NCI-H1092 treated with DMSO at 0.1 percent for 48 hours (cell line): ENCODE data around the gene MARF1.
"Not testable (repeated sequence)": the region's sequence is repeated elsewhere in the genome, so short reads cannot be mapped to it uniquely, and the experiment has no call there.

ENCODE experiments used
- DNase-seq: peaks from one replicate; lab custom pipeline; 2025; lab: John Stamatoyannopoulos, UW

Gene MARF1

GRCh38 chr16:15597822-15598647 is 44.9 kb downstream of the MARF1 start:
- no peak for DNase-seq

GRCh38 chr16:15597135-15597534 is 45.8 kb downstream of the MARF1 start:
- DNase-seq: no peak

DNA sequence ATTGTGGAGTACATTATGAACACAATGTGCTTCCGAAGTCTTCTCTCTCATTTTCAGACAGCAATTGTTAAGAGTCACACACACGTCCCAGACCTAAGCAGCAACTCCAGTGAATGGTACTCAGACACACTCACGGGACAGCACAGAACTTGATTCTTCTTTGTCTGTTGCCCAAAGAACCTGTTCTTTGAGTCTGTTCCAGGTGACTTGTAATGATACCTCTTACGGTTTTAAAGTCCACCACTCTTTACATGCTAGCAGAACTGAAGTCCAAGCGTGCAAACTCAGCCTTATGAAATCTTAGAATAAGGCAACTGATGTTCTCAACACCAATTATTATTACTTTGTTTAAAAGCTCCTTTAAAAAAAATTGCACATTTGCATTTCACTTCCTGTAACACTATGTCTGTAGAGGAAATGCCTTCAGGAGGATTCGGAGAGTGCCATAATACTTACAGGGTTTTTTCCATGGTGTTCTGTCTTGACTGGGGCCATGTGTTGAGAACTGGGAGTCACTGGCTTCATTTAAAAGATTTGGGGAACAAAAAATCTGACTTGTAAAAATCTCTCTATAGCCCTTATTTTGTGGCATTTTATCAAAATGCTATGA is 48.1 kb downstream of the MARF1 start:
- no peak for DNase-seq

DNA sequence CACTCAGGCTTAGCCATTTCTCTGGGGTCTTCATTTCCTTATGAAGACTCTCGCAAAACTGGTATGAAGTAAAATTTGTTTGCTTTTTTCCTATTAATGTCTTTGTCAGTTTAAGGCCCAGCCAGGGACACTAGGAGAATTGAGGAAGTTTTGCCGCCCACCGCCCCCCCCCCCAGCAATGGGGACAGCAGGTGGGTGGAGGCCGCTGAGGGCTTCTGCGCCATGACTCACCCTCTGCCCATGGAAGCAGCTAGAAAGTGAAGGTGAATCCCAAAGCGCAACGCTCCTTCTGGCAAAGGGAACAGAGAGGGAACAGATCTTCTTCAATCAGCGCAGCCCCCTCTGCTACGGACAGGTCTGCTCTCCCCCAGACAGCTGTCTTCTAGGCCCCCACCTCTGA is 49.7 kb downstream of the MARF1 start:
- DNase-seq: no peak

GRCh38 chr16:15592324-15592723 is 50.6 kb downstream of the MARF1 start:
- DNase-seq: no peak

GRCh38 chr16:15587152-15587825 is 55.7 kb downstream of the MARF1 start:
- no peak for DNase-seq

DNA sequence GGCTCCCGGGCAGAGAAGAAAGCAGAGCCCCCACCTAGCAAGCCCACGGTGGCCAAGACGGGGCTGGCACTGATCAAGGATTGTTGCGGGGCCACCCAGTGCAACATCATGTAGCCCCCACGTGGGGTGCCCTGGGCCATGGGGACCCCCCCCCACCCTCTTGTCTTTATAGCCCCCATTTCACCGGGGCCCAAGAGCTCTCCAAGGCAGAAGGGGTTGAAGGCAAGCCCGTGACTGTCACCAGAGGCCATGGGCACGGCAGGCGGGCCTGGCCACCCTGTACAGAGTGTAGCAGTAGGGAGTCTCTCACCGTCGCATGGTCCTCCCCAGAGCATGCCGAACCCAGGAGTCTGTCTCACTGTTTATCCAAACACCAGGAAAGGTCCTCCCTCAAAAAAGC is 56.2 kb downstream of the MARF1 start:
- no peak for DNase-seq

DNA sequence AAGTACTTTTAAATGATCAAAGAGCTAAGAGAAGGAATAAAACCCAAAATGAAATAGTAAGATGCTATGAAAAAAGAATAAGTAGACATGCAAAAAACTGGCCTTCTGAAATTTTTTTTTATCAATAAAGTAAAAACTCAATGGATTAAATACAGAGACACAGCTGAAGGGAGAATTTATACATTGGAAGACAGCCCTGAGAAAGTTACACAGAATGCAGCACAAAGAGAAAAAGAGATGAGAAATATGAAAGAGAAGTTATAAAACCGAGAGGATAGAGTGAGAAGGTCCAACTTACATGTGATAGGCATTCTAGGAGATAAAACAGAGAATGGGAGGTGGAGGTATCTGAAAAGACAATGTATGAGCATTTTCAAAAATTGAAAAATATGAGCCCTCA is 57.0 kb downstream of the MARF1 start:
- no peak for DNase-seq

- no peak for DNase-seq
These were observed 59.4 kb downstream of the MARF1 start for GRCh38 chr16:15583526-15583925.

DNA sequence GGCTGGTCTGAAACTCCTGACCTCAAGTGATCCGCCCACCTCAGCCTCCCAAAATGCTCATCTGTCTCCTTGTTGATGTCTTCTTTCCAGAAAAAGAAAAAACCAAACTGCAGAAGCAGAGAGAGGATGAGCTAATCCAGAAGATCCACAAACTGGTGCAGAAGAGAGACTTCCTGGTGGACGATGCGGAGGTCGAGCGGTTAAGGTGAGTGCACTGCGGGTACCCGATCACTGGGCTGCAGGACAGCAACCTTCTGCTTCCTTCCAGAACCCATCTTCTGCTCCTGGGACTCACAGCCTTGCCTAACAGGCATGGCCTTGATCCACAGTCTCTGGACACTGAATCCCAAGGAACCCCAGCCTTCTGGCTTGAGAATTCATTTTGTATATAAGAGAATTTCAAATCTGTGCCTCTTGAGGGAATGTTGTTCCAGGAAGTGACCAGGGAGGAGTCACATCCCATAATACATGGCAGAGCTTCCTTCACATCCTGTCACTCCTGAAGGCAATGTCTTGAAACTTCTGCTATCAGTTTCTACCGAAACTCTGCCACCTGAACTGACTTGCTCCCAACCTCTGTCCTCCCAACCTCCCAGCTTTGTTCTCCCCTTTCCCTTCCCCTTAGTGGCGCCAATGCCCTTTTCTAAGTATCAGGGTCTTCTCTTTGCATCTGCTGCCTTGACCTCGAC is 61.7 kb downstream of the MARF1 start:
- no peak for DNase-seq

DNA sequence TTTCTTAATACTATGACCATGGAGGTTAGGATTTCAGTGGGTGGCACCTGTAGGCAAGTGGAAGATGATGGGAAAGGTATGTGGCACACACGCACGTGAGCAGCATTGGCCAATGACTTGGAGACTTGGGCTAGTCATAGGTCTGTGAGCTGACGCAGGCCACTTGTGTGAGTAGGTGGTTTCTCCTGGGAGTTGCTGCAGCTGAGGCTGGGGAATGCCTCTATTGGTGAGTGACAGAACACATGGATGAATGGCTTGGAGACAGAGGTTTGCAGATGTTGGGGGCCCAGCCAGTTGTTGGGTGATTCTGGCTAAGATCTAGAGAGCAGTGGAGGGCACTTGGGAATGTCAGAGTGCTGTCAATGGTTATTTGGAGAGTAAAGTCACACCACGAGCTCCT is 64.1 kb downstream of the MARF1 start:
- DNase-seq: no peak

DNA sequence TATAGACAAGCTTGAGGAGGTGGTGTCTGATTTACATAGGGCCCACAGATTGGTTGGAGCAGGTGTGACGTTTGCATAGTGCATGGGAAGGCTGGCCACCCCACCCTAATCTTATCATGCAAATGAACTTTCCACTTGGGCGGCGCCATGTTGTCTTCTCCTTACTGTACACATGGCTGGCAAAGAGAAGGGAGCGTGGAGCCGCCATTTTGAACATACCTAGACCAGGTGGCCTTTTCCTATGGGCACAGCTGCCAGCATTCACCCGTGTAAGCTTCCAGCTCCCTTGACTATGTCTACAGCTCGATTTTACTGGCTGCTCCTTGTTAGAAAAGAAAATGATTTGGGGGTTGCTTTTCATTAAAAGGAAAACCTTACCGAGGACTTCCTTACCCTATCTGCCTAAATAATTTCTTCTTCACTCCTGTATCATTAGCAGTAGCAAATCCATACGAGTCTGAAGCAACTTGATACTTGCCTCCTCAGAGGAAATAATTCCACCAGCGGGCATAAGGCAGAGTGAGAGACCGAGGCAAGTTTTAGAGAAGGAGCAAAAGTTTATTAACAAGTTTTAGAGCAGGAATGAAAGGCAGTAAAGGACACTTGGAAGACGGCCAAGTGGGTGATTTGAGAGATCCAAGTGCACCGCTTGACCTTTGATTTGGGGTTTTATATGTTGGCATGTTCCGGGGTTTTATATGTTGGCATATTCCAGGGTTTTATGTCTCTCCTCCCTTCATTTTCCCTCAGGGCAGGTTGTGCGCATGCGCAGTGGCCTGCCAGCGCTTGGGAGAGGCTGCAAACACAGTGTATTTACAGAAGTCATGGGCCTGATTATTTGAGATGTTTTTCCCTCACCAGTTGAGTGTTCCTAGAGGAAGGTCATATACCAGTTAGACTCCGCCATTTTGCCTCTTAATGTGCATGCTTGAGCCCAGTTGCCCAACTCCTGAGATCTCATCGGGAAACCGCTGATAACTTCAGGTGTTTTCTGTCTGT is 65.7 kb downstream of the MARF1 start:
- DNase-seq: no peak

DNA sequence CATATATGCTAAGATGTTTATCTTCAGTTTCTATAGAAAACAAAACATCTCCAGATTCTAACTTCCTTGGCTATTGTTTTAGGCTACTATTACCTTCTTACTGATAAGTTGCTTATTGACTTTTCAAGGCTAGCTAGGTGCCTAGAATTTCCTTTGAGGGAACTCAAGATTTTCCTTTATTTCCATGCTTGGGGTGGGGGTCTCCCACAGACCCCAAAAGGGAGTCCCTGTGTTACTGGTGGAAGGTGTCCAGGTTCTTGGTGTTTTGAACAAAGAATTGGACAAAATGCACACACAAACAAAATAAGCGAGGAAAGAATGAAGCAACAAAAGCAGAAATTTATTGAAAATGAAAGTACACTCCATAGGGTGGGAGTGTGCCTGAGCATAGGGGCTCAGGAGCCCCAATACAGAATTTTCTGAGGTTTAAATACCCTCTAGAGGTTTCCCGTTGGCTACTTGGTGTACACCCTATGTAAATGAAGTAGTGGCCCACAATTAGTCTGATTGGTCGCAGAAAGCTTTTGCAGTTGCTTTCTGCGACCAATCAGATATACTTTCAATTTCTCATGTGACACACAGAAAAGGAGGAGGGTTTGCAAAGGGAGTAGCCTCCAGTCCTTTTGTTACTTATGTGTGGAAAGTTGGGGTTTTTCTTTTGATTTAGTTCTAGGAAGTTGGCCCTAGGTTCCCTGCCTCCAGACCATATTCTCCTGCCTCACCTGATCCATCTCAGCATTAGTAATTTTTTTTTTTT is 67.5 kb downstream of the MARF1 start:
- no peak for DNase-seq

- DNase-seq: no peak
These were observed 68.4 kb downstream of the MARF1 start for GRCh38 chr16:15574614-15574948.

- DNase-seq: not testable (repeated sequence)
These were observed 68.9 kb downstream of the MARF1 start for GRCh38 chr16:15573896-15574613.

GRCh38 chr16:15573274-15573895 is 69.6 kb downstream of the MARF1 start:
- DNase-seq: no peak

DNA sequence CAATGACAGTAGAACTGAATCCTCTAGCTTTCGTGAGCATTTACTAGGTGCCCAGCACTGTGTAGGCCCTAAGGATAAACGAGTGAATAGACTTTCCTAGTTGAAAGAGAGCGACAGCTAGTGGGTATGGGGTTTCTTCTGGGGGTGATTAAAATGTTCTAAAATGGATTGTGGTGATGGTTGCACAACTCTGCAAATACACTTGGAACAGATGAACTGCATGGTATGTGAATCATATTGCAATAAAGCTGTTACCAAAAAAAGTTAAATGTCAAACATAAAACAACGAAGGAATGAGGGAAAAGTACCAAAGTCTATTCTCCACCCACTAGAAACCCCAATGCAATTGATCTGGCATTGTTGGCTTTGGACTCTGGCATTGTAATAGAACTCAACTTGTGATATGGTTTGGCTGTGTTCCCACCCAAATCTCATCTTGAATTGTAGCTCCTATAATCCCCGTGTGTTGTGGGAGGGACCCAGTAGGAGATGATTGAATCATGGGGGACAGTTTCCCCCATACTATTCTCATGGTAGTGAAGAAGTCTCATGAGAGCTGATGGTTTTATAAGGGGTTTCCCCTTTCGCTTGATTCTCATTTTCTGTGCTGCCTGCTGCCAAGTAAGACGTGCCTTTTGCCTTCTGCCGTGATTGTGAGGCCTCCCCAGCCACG is 70.5 kb downstream of the MARF1 start:
- no peak for DNase-seq

DNA sequence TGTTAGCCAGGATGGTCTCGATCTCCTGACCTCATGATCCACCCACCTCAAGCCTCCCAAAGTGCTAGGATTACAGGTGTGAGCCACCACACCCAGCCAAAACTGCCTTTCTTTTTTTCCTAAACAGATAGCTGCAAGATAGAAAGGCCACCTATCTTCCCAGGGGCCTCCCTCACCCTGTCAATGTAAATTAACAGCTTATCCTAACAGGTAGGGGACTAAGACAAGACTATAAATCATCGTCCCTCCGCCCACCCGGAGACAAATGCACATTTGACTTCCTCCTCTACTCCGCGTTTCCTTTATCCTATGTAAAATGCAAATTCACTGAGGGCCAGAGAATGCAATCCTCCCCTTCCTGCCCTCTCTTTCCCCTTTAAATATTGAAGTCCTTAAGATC is 71.4 kb downstream of the MARF1 start:
- no peak for DNase-seq

- not testable (repeated sequence) for DNase-seq
These were observed 72.3 kb downstream of the MARF1 start for GRCh38 chr16:15570666-15571065.
